GM06990 (cell line): ENCODE results near the gene RASAL3.

Experiments used
- DNase-seq: peaks from one replicate; pipeline ENCODE4 v3.0.0-alpha.2; 2011; ENCODE audit not compliant: insufficient read length; ENCODE audit errors: extremely low read depth
- H3K27me3 ChIP-seq: replicated peaks from 2 replicates; pipeline ENCODE4 v1.6.0; 2011; ENCODE audit warnings: low read length; ENCODE audit not compliant: control insufficient read depth, insufficient read depth
- H3K36me3 ChIP-seq: 2 replicates; pipeline ENCODE4 v1.5.1; 2011; ENCODE audit warnings: low read length; ENCODE audit not compliant: control insufficient read depth, insufficient read depth
- H3K4me3 ChIP-seq: replicated peaks from 2 replicates; pipeline ENCODE4 v1.5.1; 2011; ENCODE audit warnings: low read depth, mild to moderate bottlenecking, control low read depth, low read length
- TF ChIP-seq, protein P1 (sequence below): IDR thresholded peaks from 2 replicates; pipeline ENCODE4 v1.5.1; 2011; ENCODE audit warnings: low read length, control low read depth, mild to moderate bottlenecking, inconsistent platforms; ENCODE audit not compliant: insufficient read depth, poor library complexity, severe bottlenecking

Gene RASAL3

DNA sequence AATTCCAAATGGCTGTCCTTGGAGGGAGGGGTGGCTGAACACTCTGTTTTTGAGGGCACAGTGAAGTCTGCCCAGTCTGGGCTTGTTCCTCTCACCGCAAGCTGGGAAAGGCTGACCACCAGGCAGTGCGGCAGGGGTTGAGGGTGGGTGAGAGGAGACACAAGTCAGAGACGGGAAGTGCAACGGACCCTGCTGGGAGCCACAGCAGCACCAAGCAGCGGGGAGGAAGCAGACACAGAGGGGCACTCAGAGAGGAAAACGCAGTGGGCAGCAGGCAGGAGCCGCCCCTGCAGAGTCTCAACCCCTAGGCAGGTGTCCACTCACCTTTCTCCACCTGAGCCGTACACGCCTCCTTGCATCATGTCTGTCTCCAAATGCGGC lies 61.2 kb downstream of the RASAL3 start:
- H3K4me3 ChIP-seq = no peak overlapping the region
- H3K27me3 ChIP-seq = no peaks in the 10 kb centered on the region
- H3K36me3 ChIP-seq = peaks cover 41% of the 10 kb centered on the region
- TF ChIP-seq, protein P1, sequence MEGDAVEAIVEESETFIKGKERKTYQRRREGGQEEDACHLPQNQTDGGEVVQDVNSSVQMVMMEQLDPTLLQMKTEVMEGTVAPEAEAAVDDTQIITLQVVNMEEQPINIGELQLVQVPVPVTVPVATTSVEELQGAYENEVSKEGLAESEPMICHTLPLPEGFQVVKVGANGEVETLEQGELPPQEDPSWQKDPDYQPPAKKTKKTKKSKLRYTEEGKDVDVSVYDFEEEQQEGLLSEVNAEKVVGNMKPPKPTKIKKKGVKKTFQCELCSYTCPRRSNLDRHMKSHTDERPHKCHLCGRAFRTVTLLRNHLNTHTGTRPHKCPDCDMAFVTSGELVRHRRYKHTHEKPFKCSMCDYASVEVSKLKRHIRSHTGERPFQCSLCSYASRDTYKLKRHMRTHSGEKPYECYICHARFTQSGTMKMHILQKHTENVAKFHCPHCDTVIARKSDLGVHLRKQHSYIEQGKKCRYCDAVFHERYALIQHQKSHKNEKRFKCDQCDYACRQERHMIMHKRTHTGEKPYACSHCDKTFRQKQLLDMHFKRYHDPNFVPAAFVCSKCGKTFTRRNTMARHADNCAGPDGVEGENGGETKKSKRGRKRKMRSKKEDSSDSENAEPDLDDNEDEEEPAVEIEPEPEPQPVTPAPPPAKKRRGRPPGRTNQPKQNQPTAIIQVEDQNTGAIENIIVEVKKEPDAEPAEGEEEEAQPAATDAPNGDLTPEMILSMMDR = no peak
- no peak for DNase-seq

DNA sequence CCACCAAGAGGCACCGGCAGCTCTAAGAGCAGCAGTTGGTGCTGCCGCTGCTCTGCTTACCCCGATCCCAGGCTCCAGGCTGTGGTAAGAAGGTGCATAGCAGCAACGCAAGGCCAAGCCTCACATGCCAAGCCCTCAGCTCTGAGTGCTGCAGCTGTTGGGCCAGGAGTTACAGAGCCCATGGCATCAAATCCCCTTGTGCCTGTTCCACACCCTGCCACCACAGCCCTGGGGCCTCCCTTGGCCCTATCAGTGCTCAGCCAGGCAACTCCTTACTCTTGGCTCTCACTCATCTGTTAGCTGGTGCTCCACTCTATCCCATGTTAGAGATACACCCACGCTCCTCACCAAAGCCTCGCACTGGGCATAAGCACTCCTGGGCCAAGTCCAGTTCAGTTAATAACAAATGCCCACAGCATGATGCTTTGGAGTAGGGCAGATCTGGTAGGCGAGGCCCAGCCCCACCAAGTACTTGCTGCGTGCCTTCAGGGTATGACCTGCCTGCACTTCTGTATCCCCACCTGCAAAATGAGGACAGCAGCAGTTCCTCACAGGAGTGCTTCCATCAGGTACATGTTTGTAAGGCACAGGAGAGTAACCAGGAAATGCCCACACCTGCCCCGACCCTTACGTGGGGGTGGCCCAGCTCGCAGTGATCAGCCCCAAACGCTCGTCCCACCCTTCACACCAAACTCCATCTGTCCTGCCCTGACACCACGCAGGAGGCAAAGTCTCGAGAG lies 61.8 kb downstream of the RASAL3 start:
- TF ChIP-seq, protein P1 = no peak
- Histone ChIP-seq H3K4me3 (no peak overlapping the region), H3K36me3 (peaks cover 44% of the 10 kb centered on the region), H3K27me3 (no peaks in the 10 kb centered on the region)
- DNase-seq = no peak
